ENCODE data around the gene TAAR2.
"Not testable (repeated sequence)": the region's sequence is repeated elsewhere in the genome, so short reads cannot be mapped to it uniquely, and the experiment has no call there.

Gene TAAR2

GRCh38 chr6:132607544-132608233 is 16.4 kb downstream of the TAAR2 start:
- H3K27ac Mint-ChIP-seq = peak overlapping the region in 1 of 3 experiments; percentile 51
- no peak overlapping the region for H3K4me3 Mint-ChIP-seq
- H3K4me1 Mint-ChIP-seq = no peaks in the 10 kb centered on the region
- no peaks in the 10 kb centered on the region for H3K27me3 Mint-ChIP-seq (ENCODE audit: low read depth)
- TF ChIP-seq, protein P1, sequence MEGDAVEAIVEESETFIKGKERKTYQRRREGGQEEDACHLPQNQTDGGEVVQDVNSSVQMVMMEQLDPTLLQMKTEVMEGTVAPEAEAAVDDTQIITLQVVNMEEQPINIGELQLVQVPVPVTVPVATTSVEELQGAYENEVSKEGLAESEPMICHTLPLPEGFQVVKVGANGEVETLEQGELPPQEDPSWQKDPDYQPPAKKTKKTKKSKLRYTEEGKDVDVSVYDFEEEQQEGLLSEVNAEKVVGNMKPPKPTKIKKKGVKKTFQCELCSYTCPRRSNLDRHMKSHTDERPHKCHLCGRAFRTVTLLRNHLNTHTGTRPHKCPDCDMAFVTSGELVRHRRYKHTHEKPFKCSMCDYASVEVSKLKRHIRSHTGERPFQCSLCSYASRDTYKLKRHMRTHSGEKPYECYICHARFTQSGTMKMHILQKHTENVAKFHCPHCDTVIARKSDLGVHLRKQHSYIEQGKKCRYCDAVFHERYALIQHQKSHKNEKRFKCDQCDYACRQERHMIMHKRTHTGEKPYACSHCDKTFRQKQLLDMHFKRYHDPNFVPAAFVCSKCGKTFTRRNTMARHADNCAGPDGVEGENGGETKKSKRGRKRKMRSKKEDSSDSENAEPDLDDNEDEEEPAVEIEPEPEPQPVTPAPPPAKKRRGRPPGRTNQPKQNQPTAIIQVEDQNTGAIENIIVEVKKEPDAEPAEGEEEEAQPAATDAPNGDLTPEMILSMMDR (IDR thresholded peaks at IDR 0.05; ENCODE audit: unreplicated experiment in 3 of 3) = no peak
- no peaks in the 10 kb centered on the region for H3K36me3 Mint-ChIP-seq (ENCODE audit: low read depth)
- peaks cover 7% of the 10 kb centered on the region for H3K9me3 Mint-ChIP-seq

GRCh38 chr6:132604635-132605152 is 19.4 kb downstream of the TAAR2 start:
- peaks cover 4% of the 10 kb centered on the region for H3K27me3 Mint-ChIP-seq (ENCODE audit: low read depth)
- no peaks in the 10 kb centered on the region for H3K4me1 Mint-ChIP-seq
- H3K27ac Mint-ChIP-seq = no peak overlapping the region
- no peak overlapping the region for H3K4me3 Mint-ChIP-seq
- no peaks in the 10 kb centered on the region for H3K36me3 Mint-ChIP-seq (ENCODE audit: low read depth)
- H3K9me3 Mint-ChIP-seq = peaks cover 7% of the 10 kb centered on the region
- TF ChIP-seq, protein P1 (IDR thresholded peaks at IDR 0.05; ENCODE audit: unreplicated experiment in 3 of 3) = no peak

DNA sequence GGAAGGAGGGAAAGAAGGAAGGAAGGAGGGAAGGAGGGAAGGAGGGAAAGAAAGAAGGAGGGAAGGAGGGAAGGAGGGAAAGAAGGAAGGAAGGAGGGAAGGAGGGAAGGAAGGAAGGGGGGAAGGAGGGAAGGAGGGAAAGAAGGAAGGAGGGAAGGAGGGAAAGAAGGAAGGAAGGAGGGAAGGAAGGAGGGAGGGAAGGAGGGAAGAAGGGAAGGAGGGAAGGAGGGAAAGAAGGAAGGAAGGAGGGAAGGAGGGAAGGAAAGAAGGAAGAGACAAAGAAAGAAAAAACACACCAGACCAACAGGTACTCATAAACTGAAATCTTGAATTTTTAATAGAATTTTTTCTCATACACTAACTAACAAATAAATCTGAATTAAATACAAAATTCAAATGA is 23.2 kb downstream of the TAAR2 start:
- not testable (repeated sequence) for H3K27me3 Mint-ChIP-seq (ENCODE audit: low read depth); H3K4me1 Mint-ChIP-seq; H3K4me3 Mint-ChIP-seq; H3K27ac Mint-ChIP-seq; H3K9me3 Mint-ChIP-seq; H3K36me3 Mint-ChIP-seq (ENCODE audit: low read depth)

DNA sequence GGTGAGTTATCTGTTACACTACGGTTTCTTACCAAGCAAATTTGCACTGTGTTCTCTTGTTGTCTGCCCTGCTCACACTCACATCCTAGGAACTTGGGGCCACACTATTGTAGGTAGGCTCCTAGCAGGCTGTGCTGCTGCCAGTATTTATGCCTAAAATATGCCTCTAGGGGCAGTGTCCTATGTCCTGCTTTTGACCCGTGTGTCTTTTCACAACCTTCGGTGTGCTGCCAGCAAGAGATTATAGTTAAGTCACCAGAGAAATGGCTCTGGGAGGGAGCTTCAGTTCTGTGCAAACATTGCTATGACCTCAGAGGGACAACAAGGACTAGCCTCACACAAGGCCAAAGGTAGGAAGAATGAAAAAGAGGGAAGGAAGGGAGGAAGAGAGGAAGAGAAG is 25.6 kb downstream of the TAAR2 start:
- H3K36me3 Mint-ChIP-seq (ENCODE audit: low read depth) = no peaks in the 10 kb centered on the region
- no peak overlapping the region for H3K27ac Mint-ChIP-seq
- TF ChIP-seq, protein P1 (IDR thresholded peaks at IDR 0.05; ENCODE audit: unreplicated experiment in 3 of 3) = no peak
- H3K4me3 Mint-ChIP-seq = no peak overlapping the region
- H3K4me1 Mint-ChIP-seq = no peaks in the 10 kb centered on the region
- H3K9me3 Mint-ChIP-seq = no peaks in the 10 kb centered on the region
- H3K27me3 Mint-ChIP-seq (ENCODE audit: low read depth) = peaks cover 4% of the 10 kb centered on the region

GRCh38 chr6:132596201-132596600 is 27.9 kb downstream of the TAAR2 start:
- Mint-ChIP-seq H3K27me3 (ENCODE audit: low read depth) (peaks cover 4% of the 10 kb centered on the region), H3K9me3 (no peaks in the 10 kb centered on the region), H3K4me3 (no peak overlapping the region), H3K27ac (no peak overlapping the region), H3K36me3 (ENCODE audit: low read depth) (no peaks in the 10 kb centered on the region), H3K4me1 (no peaks in the 10 kb centered on the region)
- TF ChIP-seq, protein P1 (IDR thresholded peaks at IDR 0.05; ENCODE audit: unreplicated experiment in 3 of 3) = no peak

GRCh38 chr6:132592855-132593254 is 31.2 kb downstream of the TAAR2 start:
- H3K4me3 Mint-ChIP-seq = no peak overlapping the region
- H3K4me1 Mint-ChIP-seq = no peaks in the 10 kb centered on the region
- peaks cover 3% of the 10 kb centered on the region for H3K27me3 Mint-ChIP-seq (ENCODE audit: low read depth)
- H3K27ac Mint-ChIP-seq = no peak overlapping the region
- no peaks in the 10 kb centered on the region for H3K9me3 Mint-ChIP-seq
- TF ChIP-seq, protein P1 (IDR thresholded peaks at IDR 0.05; ENCODE audit: unreplicated experiment in 3 of 3) = no peak
- H3K36me3 Mint-ChIP-seq (ENCODE audit: low read depth) = no peaks in the 10 kb centered on the region
